Spleen (tissue), 7 donors: ENCODE data around the gene PDZD8.

Experiments
- CTCF ChIP-seq, 11 experiments: fragments of 200-600 bp in 7 of 11; fragments of 450-650 bp in 4 of 11; sonication (generic) in 4 of 11; IDR thresholded peaks in 8 of 11; conservative IDR thresholded peaks in 3 of 11; 1 replicate in 7 of 11; 2 replicates in 4 of 11; pipeline versions ENCODE4 v1.4.0 to v1.8.0; 2016 to 2021; ENCODE audit warnings: antibody characterized with exemption in 11 of 11, inconsistent platforms in 4 of 11, mild to moderate bottlenecking in 1 of 11
- POLR2A ChIP-seq, 3 donors: fragments of 450-650 bp; IDR thresholded peaks; one replicate each; pipeline ENCODE4 v1.5.1; 2017; ENCODE audit warnings: antibody characterized with exemption in 3 of 3, mild to moderate bottlenecking in 1 of 3
- donor health status: DM: no; HTN: no; CAD: no; lungs with moderate emphysema.
- donor health status: DM: no; HTN: no; CAD: no.
- donor health status: DM: no; HTN: no; CAD: no.

- TF ChIP-seq CTCF (IDR thresholded peaks at IDR 0.05 in 8 of 11, conservative IDR thresholded peaks at IDR 0.05 in 3 of 11) (no peak), POLR2A (IDR thresholded peaks at IDR 0.05) (no peak)
These were observed 7.5 kb downstream of the PDZD8 start for GRCh38 chr10:117367718-117368117.
